GM12874 (cell line): ENCODE measurements around the gene LTF.

Source experiments
- CTCF ChIP-seq: IDR thresholded peaks from 2 replicates; pipeline ENCODE4 v1.5.1; 2011; ENCODE audit warnings: low read depth, mild to moderate bottlenecking, control low read depth, low read length, moderate library complexity; ENCODE audit not compliant: insufficient read depth

LTF gene

GRCh38 chr3:46471371-46471914, 6.7 kb upstream of the LTF start:
- TF ChIP-seq CTCF = no peak

- no peak for TF ChIP-seq CTCF
These were observed 6.1 kb upstream of the LTF start for GRCh38 chr3:46470831-46471230.

- TF ChIP-seq CTCF = no peak
These were observed 5.1 kb upstream of the LTF start for GRCh38 chr3:46469680-46470357.

GRCh38 chr3:46468753-46469600, 4.3 kb upstream of the LTF start:
- no peak for TF ChIP-seq CTCF

GRCh38 chr3:46467562-46467961, 2.9 kb upstream of the LTF start:
- no peak for TF ChIP-seq CTCF

GRCh38 chr3:46466871-46467403, 2.2 kb upstream of the LTF start:
- TF ChIP-seq CTCF = no peak

GRCh38 chr3:46466273-46466672, 1.6 kb upstream of the LTF start:
- no peak for TF ChIP-seq CTCF
